Measurements from ENCODE around the gene CARMIL1.

The CARMIL1 gene

DNA sequence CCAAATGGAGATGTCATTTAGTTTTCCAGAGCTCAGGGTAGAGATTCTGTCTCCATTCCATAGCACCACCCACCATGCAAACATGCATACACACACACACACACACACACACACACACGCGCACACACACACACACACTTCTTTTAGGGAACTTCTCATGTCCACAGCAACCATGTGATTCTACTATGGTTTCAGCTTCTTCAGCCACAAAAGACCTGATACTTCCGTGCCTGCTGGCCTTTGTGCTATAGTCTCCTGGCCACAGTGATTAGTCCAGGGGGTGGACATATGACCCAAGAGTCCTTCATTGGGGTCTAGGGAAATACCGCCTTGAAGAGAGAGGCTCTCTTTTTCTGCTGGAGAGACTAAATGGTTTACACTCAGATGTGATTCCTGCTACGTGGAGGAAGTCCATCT lies 53.5 kb downstream of the CARMIL1 start:
- WGBS (ENCODE audit: extremely low coverage, insufficient coverage, insufficient read length) = no CpG with 5 or more reads among the region's 5 CpGs
- Histone ChIP-seq H3K4me2 (ENCODE audit: low read length) (no peak overlapping the region), H4K91ac (ENCODE audit: low read depth, low read length) (no peak overlapping the region), H3K9ac (ENCODE audit: low read length) (no peak overlapping the region), H3K14ac (ENCODE audit: low read length) (no peak overlapping the region), H3K36me3 (ENCODE audit: control insufficient read depth in 1 of 2, insufficient read depth in 2 of 2, low read length in 2 of 2) (no peaks in the 10 kb centered on the region), H2AK5ac (ENCODE audit: low read length) (no peak overlapping the region), H3K79me1 (ENCODE audit: low read length) (no peaks in the 10 kb centered on the region), H3K4ac (ENCODE audit: low read depth, low read length) (no peak overlapping the region), H3K4me3 (ENCODE audit: low read depth, low read length) (no peak overlapping the region), H3K4me1 (ENCODE audit: control insufficient read depth in 1 of 2, insufficient read depth in 2 of 2, low read length in 2 of 2) (peaks cover 2 to 7% of the 10 kb centered on the region in 2 experiments), H2BK5ac (ENCODE audit: low read depth, low read length, poor library complexity) (no peak overlapping the region), H3K27me3 (ENCODE audit: insufficient read depth, low read length) (no peaks in the 10 kb centered on the region), H3K9me3 (ENCODE audit: insufficient read depth, low read depth, low read length) (no peaks in the 10 kb centered on the region), H4K12ac (ENCODE audit: low read depth, low read length) (no peak overlapping the region), H2BK120ac (ENCODE audit: insufficient read depth, low read length, poor library complexity) (no peak overlapping the region), H2AFZ (ENCODE audit: insufficient read depth, low read length, poor library complexity) (no peak overlapping the region), H3K23ac (ENCODE audit: low read length) (no peak overlapping the region), H3K18ac (ENCODE audit: low read length) (no peak overlapping the region), H3K79me2 (ENCODE audit: control insufficient read depth, insufficient read depth, low read length, poor library complexity) (no peaks in the 10 kb centered on the region), H4K8ac (ENCODE audit: low read depth, low read length) (no peak overlapping the region), H2BK12ac (ENCODE audit: low read length) (no peak overlapping the region), H3K27ac (ENCODE audit: low read depth, low read length) (no peak overlapping the region)
- no peak for DNase-seq

- H3K27me3 ChIP-seq (ENCODE audit: insufficient read depth, low read length) = no peaks in the 10 kb centered on the region
- H4K91ac ChIP-seq (ENCODE audit: low read depth, low read length) = no peak overlapping the region
- H2BK120ac ChIP-seq (ENCODE audit: insufficient read depth, low read length, poor library complexity) = no peak overlapping the region
- H3K9ac ChIP-seq (ENCODE audit: low read length) = no peak overlapping the region
- no peak for DNase-seq
- H2BK5ac ChIP-seq (ENCODE audit: low read depth, low read length, poor library complexity) = no peak overlapping the region
- H3K27ac ChIP-seq (ENCODE audit: low read depth, low read length) = no peak overlapping the region
- no peak overlapping the region for H4K12ac ChIP-seq (ENCODE audit: low read depth, low read length)
- no CpG with 5 or more reads among the region's 3 CpGs for WGBS (ENCODE audit: extremely low coverage, insufficient coverage, insufficient read length)
- H2AFZ ChIP-seq (ENCODE audit: insufficient read depth, low read length, poor library complexity) = no peak overlapping the region
- H3K4me2 ChIP-seq (ENCODE audit: low read length) = no peak overlapping the region
- no peak overlapping the region for H2AK5ac ChIP-seq (ENCODE audit: low read length)
- H4K8ac ChIP-seq (ENCODE audit: low read depth, low read length) = no peak overlapping the region
- no peak overlapping the region for H3K4me3 ChIP-seq (ENCODE audit: low read depth, low read length)
- H3K4ac ChIP-seq (ENCODE audit: low read depth, low read length) = no peak overlapping the region
- no peaks in the 10 kb centered on the region for H3K9me3 ChIP-seq (ENCODE audit: insufficient read depth, low read depth, low read length)
- H3K36me3 ChIP-seq (ENCODE audit: control insufficient read depth in 1 of 2, insufficient read depth in 2 of 2, low read length in 2 of 2) = no peaks in the 10 kb centered on the region
- H3K14ac ChIP-seq (ENCODE audit: low read length) = no peak overlapping the region
- H3K79me2 ChIP-seq (ENCODE audit: control insufficient read depth, insufficient read depth, low read length, poor library complexity) = no peaks in the 10 kb centered on the region
- H3K79me1 ChIP-seq (ENCODE audit: low read length) = no peaks in the 10 kb centered on the region
- H3K23ac ChIP-seq (ENCODE audit: low read length) = no peak overlapping the region
- H2BK12ac ChIP-seq (ENCODE audit: low read length) = no peak overlapping the region
- H3K18ac ChIP-seq (ENCODE audit: low read length) = no peak overlapping the region
- H3K4me1 ChIP-seq (ENCODE audit: control insufficient read depth in 1 of 2, insufficient read depth in 2 of 2, low read length in 2 of 2) = peaks cover 2 to 7% of the 10 kb centered on the region in 2 experiments
Measured at GRCh38 chr6:25333471-25333870, 54.3 kb downstream of the CARMIL1 start.

- H4K12ac ChIP-seq (ENCODE audit: low read depth, low read length) = no peak overlapping the region
- H4K8ac ChIP-seq (ENCODE audit: low read depth, low read length) = no peak overlapping the region
- H4K91ac ChIP-seq (ENCODE audit: low read depth, low read length) = no peak overlapping the region
- no peaks in the 10 kb centered on the region for H3K9me3 ChIP-seq (ENCODE audit: insufficient read depth, low read depth, low read length)
- no peak overlapping the region for H2BK120ac ChIP-seq (ENCODE audit: insufficient read depth, low read length, poor library complexity)
- no peak overlapping the region for H3K27ac ChIP-seq (ENCODE audit: low read depth, low read length)
- H2AFZ ChIP-seq (ENCODE audit: insufficient read depth, low read length, poor library complexity) = no peak overlapping the region
- no peak overlapping the region for H3K23ac ChIP-seq (ENCODE audit: low read length)
- no peak overlapping the region for H2BK5ac ChIP-seq (ENCODE audit: low read depth, low read length, poor library complexity)
- peaks cover 2 to 7% of the 10 kb centered on the region in 2 experiments for H3K4me1 ChIP-seq (ENCODE audit: control insufficient read depth in 1 of 2, insufficient read depth in 2 of 2, low read length in 2 of 2)
- no peak overlapping the region for H3K14ac ChIP-seq (ENCODE audit: low read length)
- H3K18ac ChIP-seq (ENCODE audit: low read length) = no peak overlapping the region
- H3K4me2 ChIP-seq (ENCODE audit: low read length) = no peak overlapping the region
- H3K4me3 ChIP-seq (ENCODE audit: low read depth, low read length) = no peak overlapping the region
- no CpG with 5 or more reads among the region's 4 CpGs for WGBS (ENCODE audit: extremely low coverage, insufficient coverage, insufficient read length)
- no peak overlapping the region for H3K4ac ChIP-seq (ENCODE audit: low read depth, low read length)
- H3K9ac ChIP-seq (ENCODE audit: low read length) = no peak overlapping the region
- H3K27me3 ChIP-seq (ENCODE audit: insufficient read depth, low read length) = no peaks in the 10 kb centered on the region
- no peaks in the 10 kb centered on the region for H3K79me2 ChIP-seq (ENCODE audit: control insufficient read depth, insufficient read depth, low read length, poor library complexity)
- DNase-seq = no peak
- H3K79me1 ChIP-seq (ENCODE audit: low read length) = no peaks in the 10 kb centered on the region
- H3K36me3 ChIP-seq (ENCODE audit: control insufficient read depth in 1 of 2, insufficient read depth in 2 of 2, low read length in 2 of 2) = no peaks in the 10 kb centered on the region
- H2AK5ac ChIP-seq (ENCODE audit: low read length) = no peak overlapping the region
- no peak overlapping the region for H2BK12ac ChIP-seq (ENCODE audit: low read length)
Measured at GRCh38 chr6:25334793-25335192, 55.6 kb downstream of the CARMIL1 start.

DNA sequence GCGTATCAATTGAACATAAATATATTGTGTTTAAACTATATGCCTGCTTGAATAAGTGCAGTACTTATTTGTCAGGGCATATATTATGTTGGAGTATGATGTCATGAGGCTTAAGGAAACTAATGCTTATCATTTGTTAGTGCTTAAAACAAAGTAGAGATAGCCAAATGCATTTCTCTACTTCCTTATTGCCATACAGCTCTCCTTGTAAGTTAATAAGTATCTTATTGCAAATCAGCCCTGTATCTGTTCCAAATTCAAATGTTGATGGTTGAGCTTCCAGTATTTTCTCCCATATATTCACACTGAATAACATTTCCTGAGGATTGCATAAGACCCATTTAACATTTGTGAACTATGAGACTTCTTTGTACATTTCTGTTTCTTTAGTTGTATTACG lies 57.8 kb downstream of the CARMIL1 start:
- Histone ChIP-seq H3K9ac (ENCODE audit: low read length) (no peak overlapping the region), H4K8ac (ENCODE audit: low read depth, low read length) (no peak overlapping the region), H3K4me1 (ENCODE audit: control insufficient read depth in 1 of 2, insufficient read depth in 2 of 2, low read length in 2 of 2) (peaks cover 2 to 7% of the 10 kb centered on the region in 2 experiments), H3K18ac (ENCODE audit: low read length) (no peak overlapping the region), H4K12ac (ENCODE audit: low read depth, low read length) (no peak overlapping the region), H4K91ac (ENCODE audit: low read depth, low read length) (no peak overlapping the region), H2BK5ac (ENCODE audit: low read depth, low read length, poor library complexity) (no peak overlapping the region), H2BK12ac (ENCODE audit: low read length) (no peak overlapping the region), H3K14ac (ENCODE audit: low read length) (no peak overlapping the region), H3K79me1 (ENCODE audit: low read length) (no peaks in the 10 kb centered on the region), H3K23ac (ENCODE audit: low read length) (no peak overlapping the region), H3K27me3 (ENCODE audit: insufficient read depth, low read length) (no peaks in the 10 kb centered on the region), H3K27ac (ENCODE audit: low read depth, low read length) (no peak overlapping the region), H3K79me2 (ENCODE audit: control insufficient read depth, insufficient read depth, low read length, poor library complexity) (no peaks in the 10 kb centered on the region), H3K4ac (ENCODE audit: low read depth, low read length) (no peak overlapping the region), H2AFZ (ENCODE audit: insufficient read depth, low read length, poor library complexity) (no peak overlapping the region), H3K36me3 (ENCODE audit: control insufficient read depth in 1 of 2, insufficient read depth in 2 of 2, low read length in 2 of 2) (no peaks in the 10 kb centered on the region), H2BK120ac (ENCODE audit: insufficient read depth, low read length, poor library complexity) (no peak overlapping the region), H3K4me2 (ENCODE audit: low read length) (no peak overlapping the region), H3K9me3 (ENCODE audit: insufficient read depth, low read depth, low read length) (no peaks in the 10 kb centered on the region), H3K4me3 (ENCODE audit: low read depth, low read length) (no peak overlapping the region), H2AK5ac (ENCODE audit: low read length) (no peak overlapping the region)
- WGBS (ENCODE audit: extremely low coverage, insufficient coverage, insufficient read length) = no CpG with 5 or more reads among the region's 2 CpGs
- DNase-seq = no peak
